Esophagus muscularis mucosa (tissue), 4 donors: ENCODE data around the gene MMADHC.

Experiments used
- EP300 ChIP-seq: sonication (generic); formaldehyde crosslinking; IDR thresholded peaks from one replicate; pipeline ENCODE4 v1.6.1; 2017; ENCODE audit warnings: antibody characterized with exemption
- POLR2A ChIP-seq: fragments of 450-650 bp; IDR thresholded peaks from one replicate; pipeline ENCODE4 v1.6.1; 2017; ENCODE audit warnings: antibody characterized with exemption, moderate library complexity, mild to moderate bottlenecking, low read depth
- TF ChIP-seq, protein P1 (sequence below), 3 experiments: fragments of 200-600 bp in 2 of 3; fragments of 450-650 bp in 1 of 3; sonication (generic) in 2 of 3; IDR thresholded peaks; one replicate each; pipeline ENCODE4 v1.5.1; 2017 to 2019; ENCODE audit warnings: antibody characterized with exemption in 3 of 3, mild to moderate bottlenecking in 2 of 3, moderate library complexity in 1 of 3

DNA sequence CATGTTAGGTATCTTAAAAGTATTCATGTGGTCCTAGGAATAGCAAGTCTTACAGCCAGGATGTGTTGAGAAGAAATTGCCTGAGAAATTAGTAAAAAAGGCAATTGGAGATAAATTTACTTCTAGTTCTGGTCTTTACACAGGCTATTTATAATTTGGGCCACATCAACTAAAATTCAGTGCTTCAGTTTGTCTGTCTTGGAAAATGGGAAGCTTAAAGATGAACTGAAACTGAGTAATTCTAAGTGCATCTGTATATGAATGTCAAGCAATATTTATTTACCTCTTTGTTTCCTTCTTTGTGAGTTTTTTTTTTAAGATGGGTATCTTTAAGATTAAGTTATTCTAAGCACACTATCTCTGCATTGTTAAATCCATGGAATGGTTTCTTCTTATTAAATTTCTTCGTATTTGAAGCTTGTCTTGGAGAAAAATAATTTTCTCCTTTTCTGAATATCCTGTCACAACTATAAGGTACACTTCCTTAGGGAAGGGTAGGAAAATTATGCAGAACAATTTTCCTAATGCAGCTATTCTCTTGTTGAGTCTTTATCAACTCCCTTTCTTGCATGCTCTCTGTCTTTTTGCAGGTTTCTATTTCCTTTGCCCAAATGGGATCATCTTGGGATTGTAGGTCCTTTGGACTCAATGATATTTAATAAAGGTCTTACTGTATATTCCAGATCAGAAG is 39.7 kb upstream of the MMADHC start:
- TF ChIP-seq, protein P1, sequence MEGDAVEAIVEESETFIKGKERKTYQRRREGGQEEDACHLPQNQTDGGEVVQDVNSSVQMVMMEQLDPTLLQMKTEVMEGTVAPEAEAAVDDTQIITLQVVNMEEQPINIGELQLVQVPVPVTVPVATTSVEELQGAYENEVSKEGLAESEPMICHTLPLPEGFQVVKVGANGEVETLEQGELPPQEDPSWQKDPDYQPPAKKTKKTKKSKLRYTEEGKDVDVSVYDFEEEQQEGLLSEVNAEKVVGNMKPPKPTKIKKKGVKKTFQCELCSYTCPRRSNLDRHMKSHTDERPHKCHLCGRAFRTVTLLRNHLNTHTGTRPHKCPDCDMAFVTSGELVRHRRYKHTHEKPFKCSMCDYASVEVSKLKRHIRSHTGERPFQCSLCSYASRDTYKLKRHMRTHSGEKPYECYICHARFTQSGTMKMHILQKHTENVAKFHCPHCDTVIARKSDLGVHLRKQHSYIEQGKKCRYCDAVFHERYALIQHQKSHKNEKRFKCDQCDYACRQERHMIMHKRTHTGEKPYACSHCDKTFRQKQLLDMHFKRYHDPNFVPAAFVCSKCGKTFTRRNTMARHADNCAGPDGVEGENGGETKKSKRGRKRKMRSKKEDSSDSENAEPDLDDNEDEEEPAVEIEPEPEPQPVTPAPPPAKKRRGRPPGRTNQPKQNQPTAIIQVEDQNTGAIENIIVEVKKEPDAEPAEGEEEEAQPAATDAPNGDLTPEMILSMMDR (IDR thresholded peaks at IDR 0.05), result no peak
- no peak for TF ChIP-seq POLR2A
- no peak for TF ChIP-seq EP300
